HEK293 (cell line): ENCODE measurements around the gene TMCC2.

Experiments
- CTCF ChIA-PET: fragments of 350-600 bp; formaldehyde crosslinking; extraction: SDS; loops from one replicate; lab custom pipeline; 2021; ENCODE audit warnings: antibody characterized with exemption; lab: Yijun Ruan, JAX
- POLR2A ChIA-PET: fragments of 300-600 bp; formaldehyde crosslinking; extraction: SDS; loops from one replicate; lab custom pipeline; 2020; ENCODE audit warnings: antibody characterized with exemption, inconsistent platforms; lab: Yijun Ruan, JAX
- H3K27ac ChIP-seq: fragments of 200-500 bp; sonication (Bioruptor generic); 2 replicates; pipeline ENCODE4 v1.5.1; 2014; ENCODE audit warnings: low read depth, low read length, control low read depth, inconsistent platforms; ENCODE audit errors: extremely low read depth
- H3K36me3 ChIP-seq, 2 experiments: fragments of 200-500 bp in 1 of 2; sonication (Bioruptor generic) in 1 of 2; 1 replicate in 1 of 2; 2 replicates in 1 of 2; pipeline ENCODE4 v1.5.1; 2014 to 2017; ENCODE audit warnings: inconsistent platforms in 2 of 2, low read length in 2 of 2; ENCODE audit not compliant: control insufficient read depth in 2 of 2, insufficient read depth in 1 of 2
- H3K4me1 ChIP-seq: fragments of 200-500 bp; sonication (Bioruptor generic); 2 replicates; pipeline ENCODE4 v1.5.1; 2014; ENCODE audit warnings: mild to moderate bottlenecking, low read length, inconsistent platforms; ENCODE audit not compliant: control insufficient read depth, insufficient read depth
- H3K4me3 ChIP-seq: 2 replicates; pipeline ENCODE4 v1.5.1; 2011; ENCODE audit warnings: low read depth, mild to moderate bottlenecking, control low read depth, low read length, moderate library complexity
- H3K9me3 ChIP-seq: fragments of 200-500 bp; sonication (Bioruptor generic); 2 replicates; pipeline ENCODE4 v1.5.1; 2014; ENCODE audit warnings: low read depth, low read length, inconsistent platforms; ENCODE audit not compliant: control insufficient read depth, insufficient read depth
- FEZF1 ChIP-seq: fragments of 450-650 bp; formaldehyde crosslinking; IDR thresholded peaks from 2 replicates; pipeline ENCODE4 v1.5.1; 2016; ENCODE audit warnings: missing biosample characterization, missing genetic modification characterization
- MYNN ChIP-seq: fragments of 450-650 bp; formaldehyde crosslinking; IDR thresholded peaks from 2 replicates; pipeline ENCODE4 v1.5.1; 2016; ENCODE audit warnings: missing biosample characterization, missing genetic modification characterization, borderline replicate concordance
- MZF1 ChIP-seq: fragments of 450-650 bp; formaldehyde crosslinking; IDR thresholded peaks from 2 replicates; pipeline ENCODE4 v1.5.1; 2017; ENCODE audit warnings: missing biosample characterization, missing genetic modification characterization, borderline replicate concordance
- PRDM1 ChIP-seq: fragments of 450-650 bp; formaldehyde crosslinking; IDR thresholded peaks from 2 replicates; pipeline ENCODE4; 2016; ENCODE audit warnings: missing biosample characterization, missing genetic modification characterization
- ZBTB20 ChIP-seq: fragments of 450-650 bp; formaldehyde crosslinking; IDR thresholded peaks from 2 replicates; pipeline ENCODE4 v1.5.1; 2016; ENCODE audit warnings: missing biosample characterization, missing genetic modification characterization
- ZBTB48 ChIP-seq: fragments of 450-650 bp; formaldehyde crosslinking; IDR thresholded peaks from 2 replicates; pipeline ENCODE4 v1.5.1; 2016; ENCODE audit warnings: missing biosample characterization, missing genetic modification characterization
- ZNF146 ChIP-seq: fragments of 450-650 bp; formaldehyde crosslinking; IDR thresholded peaks from 2 replicates; pipeline ENCODE4 v1.5.1; 2016; ENCODE audit warnings: missing biosample characterization, missing genetic modification characterization
- ZNF16 ChIP-seq: fragments of 450-650 bp; formaldehyde crosslinking; IDR thresholded peaks from 2 replicates; pipeline ENCODE4 v1.5.1; 2016; ENCODE audit warnings: low read depth, missing biosample characterization, missing genetic modification characterization
- ZNF175 ChIP-seq: fragments of 450-650 bp; formaldehyde crosslinking; IDR thresholded peaks from 2 replicates; pipeline ENCODE4 v1.5.1; 2016; ENCODE audit warnings: missing biosample characterization, missing genetic modification characterization
- ZNF2 ChIP-seq: fragments of 450-650 bp; formaldehyde crosslinking; IDR thresholded peaks from 2 replicates; pipeline ENCODE4 v1.5.1; 2016; ENCODE audit warnings: missing biosample characterization, missing genetic modification characterization
- ZNF223 ChIP-seq: fragments of 450-650 bp; formaldehyde crosslinking; IDR thresholded peaks from 2 replicates; pipeline ENCODE4 v1.5.1; 2016; ENCODE audit warnings: missing biosample characterization, missing genetic modification characterization
- ZNF266 ChIP-seq: fragments of 450-650 bp; formaldehyde crosslinking; IDR thresholded peaks from 2 replicates; pipeline ENCODE4 v1.5.1; 2016; ENCODE audit warnings: missing biosample characterization, missing genetic modification characterization, low read depth
- ZNF473 ChIP-seq: fragments of 450-650 bp; formaldehyde crosslinking; IDR thresholded peaks from 2 replicates; pipeline ENCODE4 v1.5.1; 2017; ENCODE audit warnings: missing biosample characterization, missing genetic modification characterization
- ZNF621 ChIP-seq: fragments of 450-650 bp; formaldehyde crosslinking; IDR thresholded peaks from 2 replicates; pipeline ENCODE4 v1.5.1; 2017; ENCODE audit warnings: missing biosample characterization, missing genetic modification characterization
- ZNF791 ChIP-seq: fragments of 450-650 bp; formaldehyde crosslinking; IDR thresholded peaks from 2 replicates; pipeline ENCODE4 v1.5.1; 2016; ENCODE audit warnings: missing biosample characterization, missing genetic modification characterization
- TF ChIP-seq, protein P1 (sequence below): fragments of 450-650 bp; formaldehyde crosslinking; IDR thresholded peaks from 2 replicates; pipeline ENCODE4 v1.5.1; 2016; ENCODE audit warnings: missing biosample characterization, missing genetic modification characterization
- TF ChIP-seq, protein P2 (sequence below): fragments of 450-650 bp; formaldehyde crosslinking; IDR thresholded peaks from 2 replicates; pipeline ENCODE4 v1.5.1; 2016; ENCODE audit warnings: missing biosample characterization, missing genetic modification characterization
- TF ChIP-seq, protein P3 (sequence below): fragments of 450-650 bp; formaldehyde crosslinking; IDR thresholded peaks from 2 replicates; pipeline ENCODE4 v1.5.1; 2016; ENCODE audit warnings: missing biosample characterization, missing genetic modification characterization
- TF ChIP-seq, protein P4 (sequence below): fragments of 450-650 bp; IDR thresholded peaks from 2 replicates; pipeline ENCODE4 v1.5.1; 2018; ENCODE audit warnings: missing biosample characterization, mild to moderate bottlenecking, missing genetic modification characterization
- TF ChIP-seq, protein P5 (sequence below): fragments of 450-650 bp; formaldehyde crosslinking; IDR thresholded peaks from 2 replicates; pipeline ENCODE4 v1.5.1; 2016; ENCODE audit warnings: missing biosample characterization, missing genetic modification characterization, borderline replicate concordance

The TMCC2 gene

DNA sequence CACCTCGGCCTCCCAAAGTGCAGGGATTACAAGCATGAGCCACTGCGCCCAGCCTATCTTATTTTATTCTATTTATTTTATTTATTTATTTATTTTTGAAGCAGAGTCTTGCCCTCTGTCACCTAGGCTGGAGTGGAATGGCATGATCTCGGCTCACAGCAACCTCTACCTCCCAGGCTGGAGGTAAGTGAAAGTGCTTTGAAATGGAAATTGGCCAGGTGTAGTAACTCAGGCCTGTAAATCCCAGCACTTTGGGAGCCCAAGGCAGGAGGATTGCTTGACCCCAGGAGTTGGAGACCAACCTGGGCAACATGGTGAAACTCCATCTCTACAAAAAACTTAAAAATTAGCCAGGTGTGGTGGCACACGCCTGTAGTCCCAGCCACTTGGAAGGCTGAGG, 11.2 kb upstream of the TMCC2 start:
- no peaks in the 10 kb centered on the region for H3K36me3 ChIP-seq
- POLR2A ChIA-PET = no interaction called here
- CTCF ChIA-PET = no interaction called here
- no peaks in the 10 kb centered on the region for H3K9me3 ChIP-seq
- TF ChIP-seq, protein P1, sequence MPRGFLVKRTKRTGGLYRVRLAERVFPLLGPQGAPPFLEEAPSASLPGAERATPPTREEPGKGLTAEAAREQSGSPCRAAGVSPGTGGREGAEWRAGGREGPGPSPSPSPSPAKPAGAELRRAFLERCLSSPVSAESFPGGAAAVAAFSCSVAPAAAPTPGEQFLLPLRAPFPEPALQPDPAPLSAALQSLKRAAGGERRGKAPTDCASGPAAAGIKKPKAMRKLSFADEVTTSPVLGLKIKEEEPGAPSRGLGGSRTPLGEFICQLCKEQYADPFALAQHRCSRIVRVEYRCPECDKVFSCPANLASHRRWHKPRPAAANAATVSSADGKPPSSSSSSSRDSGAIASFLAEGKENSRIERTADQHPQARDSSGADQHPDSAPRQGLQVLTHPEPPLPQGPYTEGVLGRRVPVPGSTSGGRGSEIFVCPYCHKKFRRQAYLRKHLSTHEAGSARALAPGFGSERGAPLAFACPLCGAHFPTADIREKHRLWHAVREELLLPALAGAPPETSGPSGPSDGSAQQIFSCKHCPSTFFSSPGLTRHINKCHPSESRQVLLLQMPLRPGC = no peak
- TF ChIP-seq ZNF621 (no peak), MZF1 (tag by site-specific recombination) (no peak), ZBTB20 (tag by site-specific recombination) (no peak), PRDM1 (tag by site-specific recombination) (no peak), ZNF146 (no peak), ZNF2 (tag by site-specific recombination) (no peak), ZNF266 (tag by site-specific recombination) (no peak), ZNF175 (tag by site-specific recombination) (no peak), ZNF16 (tag by site-specific recombination) (no peak), FEZF1 (tag by site-specific recombination) (no peak), ZNF223 (tag by site-specific recombination) (no peak), MYNN (tag by site-specific recombination) (no peak), ZBTB48 (tag by site-specific recombination) (no peak), ZNF473 (tag by site-specific recombination) (no peak), ZNF791 (tag by site-specific recombination) (no peak)
- TF ChIP-seq, protein P2, sequence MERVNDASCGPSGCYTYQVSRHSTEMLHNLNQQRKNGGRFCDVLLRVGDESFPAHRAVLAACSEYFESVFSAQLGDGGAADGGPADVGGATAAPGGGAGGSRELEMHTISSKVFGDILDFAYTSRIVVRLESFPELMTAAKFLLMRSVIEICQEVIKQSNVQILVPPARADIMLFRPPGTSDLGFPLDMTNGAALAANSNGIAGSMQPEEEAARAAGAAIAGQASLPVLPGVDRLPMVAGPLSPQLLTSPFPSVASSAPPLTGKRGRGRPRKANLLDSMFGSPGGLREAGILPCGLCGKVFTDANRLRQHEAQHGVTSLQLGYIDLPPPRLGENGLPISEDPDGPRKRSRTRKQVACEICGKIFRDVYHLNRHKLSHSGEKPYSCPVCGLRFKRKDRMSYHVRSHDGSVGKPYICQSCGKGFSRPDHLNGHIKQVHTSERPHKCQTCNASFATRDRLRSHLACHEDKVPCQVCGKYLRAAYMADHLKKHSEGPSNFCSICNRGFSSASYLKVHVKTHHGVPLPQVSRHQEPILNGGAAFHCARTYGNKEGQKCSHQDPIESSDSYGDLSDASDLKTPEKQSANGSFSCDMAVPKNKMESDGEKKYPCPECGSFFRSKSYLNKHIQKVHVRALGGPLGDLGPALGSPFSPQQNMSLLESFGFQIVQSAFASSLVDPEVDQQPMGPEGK (tag by site-specific recombination) = no peak
- TF ChIP-seq, protein P3, sequence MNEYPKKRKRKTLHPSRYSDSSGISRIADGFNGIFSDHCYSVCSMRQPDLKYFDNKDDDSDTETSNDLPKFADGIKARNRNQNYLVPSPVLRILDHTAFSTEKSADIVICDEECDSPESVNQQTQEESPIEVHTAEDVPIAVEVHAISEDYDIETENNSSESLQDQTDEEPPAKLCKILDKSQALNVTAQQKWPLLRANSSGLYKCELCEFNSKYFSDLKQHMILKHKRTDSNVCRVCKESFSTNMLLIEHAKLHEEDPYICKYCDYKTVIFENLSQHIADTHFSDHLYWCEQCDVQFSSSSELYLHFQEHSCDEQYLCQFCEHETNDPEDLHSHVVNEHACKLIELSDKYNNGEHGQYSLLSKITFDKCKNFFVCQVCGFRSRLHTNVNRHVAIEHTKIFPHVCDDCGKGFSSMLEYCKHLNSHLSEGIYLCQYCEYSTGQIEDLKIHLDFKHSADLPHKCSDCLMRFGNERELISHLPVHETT (tag by site-specific recombination) = no peak
- TF ChIP-seq, protein P4, sequence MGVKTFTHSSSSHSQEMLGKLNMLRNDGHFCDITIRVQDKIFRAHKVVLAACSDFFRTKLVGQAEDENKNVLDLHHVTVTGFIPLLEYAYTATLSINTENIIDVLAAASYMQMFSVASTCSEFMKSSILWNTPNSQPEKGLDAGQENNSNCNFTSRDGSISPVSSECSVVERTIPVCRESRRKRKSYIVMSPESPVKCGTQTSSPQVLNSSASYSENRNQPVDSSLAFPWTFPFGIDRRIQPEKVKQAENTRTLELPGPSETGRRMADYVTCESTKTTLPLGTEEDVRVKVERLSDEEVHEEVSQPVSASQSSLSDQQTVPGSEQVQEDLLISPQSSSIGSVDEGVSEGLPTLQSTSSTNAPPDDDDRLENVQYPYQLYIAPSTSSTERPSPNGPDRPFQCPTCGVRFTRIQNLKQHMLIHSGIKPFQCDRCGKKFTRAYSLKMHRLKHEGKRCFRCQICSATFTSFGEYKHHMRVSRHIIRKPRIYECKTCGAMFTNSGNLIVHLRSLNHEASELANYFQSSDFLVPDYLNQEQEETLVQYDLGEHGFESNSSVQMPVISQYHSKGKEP (tag by site-specific recombination) = no peak
- TF ChIP-seq, protein P5, sequence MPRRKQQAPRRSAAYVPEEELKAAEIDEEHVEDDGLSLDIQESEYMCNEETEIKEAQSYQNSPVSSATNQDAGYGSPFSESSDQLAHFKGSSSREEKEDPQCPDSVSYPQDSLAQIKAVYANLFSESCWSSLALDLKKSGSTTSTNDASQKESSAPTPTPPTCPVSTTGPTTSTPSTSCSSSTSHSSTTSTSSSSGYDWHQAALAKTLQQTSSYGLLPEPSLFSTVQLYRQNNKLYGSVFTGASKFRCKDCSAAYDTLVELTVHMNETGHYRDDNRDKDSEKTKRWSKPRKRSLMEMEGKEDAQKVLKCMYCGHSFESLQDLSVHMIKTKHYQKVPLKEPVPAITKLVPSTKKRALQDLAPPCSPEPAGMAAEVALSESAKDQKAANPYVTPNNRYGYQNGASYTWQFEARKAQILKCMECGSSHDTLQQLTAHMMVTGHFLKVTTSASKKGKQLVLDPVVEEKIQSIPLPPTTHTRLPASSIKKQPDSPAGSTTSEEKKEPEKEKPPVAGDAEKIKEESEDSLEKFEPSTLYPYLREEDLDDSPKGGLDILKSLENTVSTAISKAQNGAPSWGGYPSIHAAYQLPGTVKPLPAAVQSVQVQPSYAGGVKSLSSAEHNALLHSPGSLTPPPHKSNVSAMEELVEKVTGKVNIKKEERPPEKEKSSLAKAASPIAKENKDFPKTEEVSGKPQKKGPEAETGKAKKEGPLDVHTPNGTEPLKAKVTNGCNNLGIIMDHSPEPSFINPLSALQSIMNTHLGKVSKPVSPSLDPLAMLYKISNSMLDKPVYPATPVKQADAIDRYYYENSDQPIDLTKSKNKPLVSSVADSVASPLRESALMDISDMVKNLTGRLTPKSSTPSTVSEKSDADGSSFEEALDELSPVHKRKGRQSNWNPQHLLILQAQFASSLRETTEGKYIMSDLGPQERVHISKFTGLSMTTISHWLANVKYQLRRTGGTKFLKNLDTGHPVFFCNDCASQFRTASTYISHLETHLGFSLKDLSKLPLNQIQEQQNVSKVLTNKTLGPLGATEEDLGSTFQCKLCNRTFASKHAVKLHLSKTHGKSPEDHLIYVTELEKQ (tag by site-specific recombination) = no peak
- no peaks in the 10 kb centered on the region for H3K4me1 ChIP-seq
- H3K27ac ChIP-seq = no peak overlapping the region
- no peak overlapping the region for H3K4me3 ChIP-seq
